BJ (cell line): ENCODE results near the gene MPPED1. TPM values are rescaled to one million over a fixed set of nuclear protein-coding genes. Genes with fewer than 3 reads are reported as not detected.

Experiments
- CTCF ChIA-PET: fragments of 350-600 bp; formaldehyde crosslinking; extraction: SDS; loops from one replicate; lab custom pipeline; 2021; ENCODE audit warnings: antibody characterized with exemption, inconsistent platforms; lab: Yijun Ruan, JAX
- POLR2A ChIA-PET: fragments of 300-600 bp; sonication (Branson Sonifier 250); formaldehyde crosslinking; extraction: SDS; loops from one replicate; lab custom pipeline; 2021; ENCODE audit warnings: antibody characterized with exemption; lab: Charles Lee
- DNase-seq: peaks from one replicate; pipeline ENCODE4 v3.0.0-alpha.2; 2011; ENCODE audit warnings: low read depth
- H3K27me3 ChIP-seq: 2 replicates; pipeline ENCODE4 v1.6.0; 2011; ENCODE audit warnings: low read length; ENCODE audit not compliant: control insufficient read depth, insufficient read depth
- H3K36me3 ChIP-seq: 2 replicates; pipeline ENCODE4 v1.5.1; 2011; ENCODE audit warnings: low read length; ENCODE audit not compliant: control insufficient read depth, insufficient read depth
- H3K4me3 ChIP-seq: 2 replicates; pipeline ENCODE4 v1.5.1; 2011; ENCODE audit warnings: low read depth, mild to moderate bottlenecking, control low read depth, low read length
- CTCF ChIP-seq: IDR thresholded peaks from 2 replicates; pipeline ENCODE4 v1.5.1; 2011; ENCODE audit warnings: low read depth, mild to moderate bottlenecking, control low read depth, inconsistent platforms, low read length, moderate library complexity; ENCODE audit not compliant: insufficient read depth
- polyA plus RNA-seq: library from polyadenylated mRNA; depleted of rRNA; stranded (reverse); fragments of >200 nt; gene quantifications from 2 replicates; pipeline ENCODE4 v1.2.3, GENCODE V29; 2011

Gene MPPED1
- polyA plus RNA-seq, 1 experiment: not detected

GRCh38 chr22:43533156-43533530 lies 121.3 kb downstream of the MPPED1 start:
- CTCF ChIA-PET: no interaction called here
- POLR2A ChIA-PET: no interaction called here
- no peak overlapping the region for H3K4me3 ChIP-seq
- no peaks in the 10 kb centered on the region for H3K27me3 ChIP-seq
- DNase-seq: no peak
- no peaks in the 10 kb centered on the region for H3K36me3 ChIP-seq
- TF ChIP-seq CTCF: no peak

GRCh38 chr22:43533656-43534428 lies 122.0 kb downstream of the MPPED1 start:
- TF ChIP-seq CTCF: no peak
- H3K27me3 ChIP-seq: no peaks in the 10 kb centered on the region
- POLR2A ChIA-PET: no interaction called here
- no peaks in the 10 kb centered on the region for H3K36me3 ChIP-seq
- no peak for DNase-seq
- no peak overlapping the region for H3K4me3 ChIP-seq
- CTCF ChIA-PET: no interaction called here

GRCh38 chr22:43534916-43535315 lies 123.1 kb downstream of the MPPED1 start:
- no peaks in the 10 kb centered on the region for H3K27me3 ChIP-seq
- ChIA-PET POLR2A (no interaction called here), CTCF (no interaction called here)
- H3K36me3 ChIP-seq: no peaks in the 10 kb centered on the region
- no peak for TF ChIP-seq CTCF
- H3K4me3 ChIP-seq: no peak overlapping the region
- no peak for DNase-seq

GRCh38 chr22:43535336-43535735 lies 123.5 kb downstream of the MPPED1 start:
- DNase-seq: no peak
- Histone ChIP-seq H3K36me3 (no peaks in the 10 kb centered on the region), H3K27me3 (no peaks in the 10 kb centered on the region), H3K4me3 (no peak overlapping the region)
- ChIA-PET CTCF (no interaction called here), POLR2A (no interaction called here)
- TF ChIP-seq CTCF: no peak

GRCh38 chr22:43535741-43536140 lies 123.9 kb downstream of the MPPED1 start:
- ChIA-PET CTCF (no interaction called here), POLR2A (no interaction called here)
- Histone ChIP-seq H3K4me3 (no peak overlapping the region), H3K27me3 (no peaks in the 10 kb centered on the region), H3K36me3 (no peaks in the 10 kb centered on the region)
- DNase-seq: no peak
- TF ChIP-seq CTCF: no peak
